ENCODE measurements around the gene GPR83.

GRCh38 chr11:94424011-94424410, 22.8 kb upstream of the GPR83 start:
- TF ChIP-seq, protein P1, sequence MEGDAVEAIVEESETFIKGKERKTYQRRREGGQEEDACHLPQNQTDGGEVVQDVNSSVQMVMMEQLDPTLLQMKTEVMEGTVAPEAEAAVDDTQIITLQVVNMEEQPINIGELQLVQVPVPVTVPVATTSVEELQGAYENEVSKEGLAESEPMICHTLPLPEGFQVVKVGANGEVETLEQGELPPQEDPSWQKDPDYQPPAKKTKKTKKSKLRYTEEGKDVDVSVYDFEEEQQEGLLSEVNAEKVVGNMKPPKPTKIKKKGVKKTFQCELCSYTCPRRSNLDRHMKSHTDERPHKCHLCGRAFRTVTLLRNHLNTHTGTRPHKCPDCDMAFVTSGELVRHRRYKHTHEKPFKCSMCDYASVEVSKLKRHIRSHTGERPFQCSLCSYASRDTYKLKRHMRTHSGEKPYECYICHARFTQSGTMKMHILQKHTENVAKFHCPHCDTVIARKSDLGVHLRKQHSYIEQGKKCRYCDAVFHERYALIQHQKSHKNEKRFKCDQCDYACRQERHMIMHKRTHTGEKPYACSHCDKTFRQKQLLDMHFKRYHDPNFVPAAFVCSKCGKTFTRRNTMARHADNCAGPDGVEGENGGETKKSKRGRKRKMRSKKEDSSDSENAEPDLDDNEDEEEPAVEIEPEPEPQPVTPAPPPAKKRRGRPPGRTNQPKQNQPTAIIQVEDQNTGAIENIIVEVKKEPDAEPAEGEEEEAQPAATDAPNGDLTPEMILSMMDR (IDR thresholded peaks at IDR 0.05) = no peak
- no peak for TF ChIP-seq POLR2A (IDR thresholded peaks at IDR 0.05)
